Calu3 (cell line): Measurements from ENCODE around the gene EPO. TPM values are rescaled to one million over a fixed set of nuclear protein-coding genes. Genes with fewer than 3 reads are reported as not detected.

ENCODE experiments used
- BruUV-seq: library from RNA; stranded (reverse); fragments of 400-500 nt; replicated peaks from 2 replicates; lab custom pipeline; 2021; lab: Mats Ljungman, UMichigan
- CTCF ChIA-PET: fragments of 300-600 bp; sonication (Branson Sonifier 250); formaldehyde crosslinking; loops from one replicate; lab custom pipeline; 2022; ENCODE audit warnings: antibody characterized with exemption; lab: Charles Lee
- DNase-seq: peaks from one replicate; pipeline ENCODE4 v3.0.0; 2022
- H3K27ac Mint-ChIP-seq: one replicate; pipeline ENCODE4 v1.8.0; 2022; ENCODE audit warnings: mixed read lengths; ENCODE audit not compliant: unreplicated experiment
- H3K27me3 Mint-ChIP-seq: one replicate; pipeline ENCODE4 v1.8.0; 2022; ENCODE audit warnings: mixed read lengths; ENCODE audit not compliant: unreplicated experiment
- H3K36me3 Mint-ChIP-seq: one replicate; pipeline ENCODE4 v1.8.0; 2022; ENCODE audit warnings: mild to moderate bottlenecking, moderate library complexity, mixed read lengths; ENCODE audit not compliant: insufficient read depth, unreplicated experiment
- H3K4me1 Mint-ChIP-seq: one replicate; pipeline ENCODE4 v1.8.0; 2022; ENCODE audit warnings: mild to moderate bottlenecking, low read depth, mixed read lengths; ENCODE audit not compliant: unreplicated experiment
- H3K4me3 Mint-ChIP-seq: one replicate; pipeline ENCODE4 v1.8.0; 2022; ENCODE audit warnings: mild to moderate bottlenecking, low read depth, moderate library complexity, mixed read lengths; ENCODE audit not compliant: unreplicated experiment
- H3K9me3 Mint-ChIP-seq: one replicate; pipeline ENCODE4 v1.8.0; 2022; ENCODE audit warnings: low read depth, mixed read lengths; ENCODE audit not compliant: unreplicated experiment
- intact Hi-C: fragments of 100-400 bp; cut with micrococcal nuclease; formaldehyde crosslinking; loops from one replicate; pipeline ENCODE4 v1.10.0; 2022; ENCODE audit not compliant: unreplicated experiment
- total RNA-seq: library from RNA; stranded (reverse); gene quantifications from 2 replicates; pipeline ENCODE4 v1.2.3, GENCODE V29; 2022
- TF ChIP-seq, protein P1 (sequence below): fragments of 200-600 bp; IDR thresholded peaks from one replicate; pipeline ENCODE4 v1.8.0; 2022; ENCODE audit warnings: antibody characterized with exemption; ENCODE audit not compliant: unreplicated experiment

The EPO gene
- total RNA-seq, 1 experiment from 2014 or later, result not detected

DNA sequence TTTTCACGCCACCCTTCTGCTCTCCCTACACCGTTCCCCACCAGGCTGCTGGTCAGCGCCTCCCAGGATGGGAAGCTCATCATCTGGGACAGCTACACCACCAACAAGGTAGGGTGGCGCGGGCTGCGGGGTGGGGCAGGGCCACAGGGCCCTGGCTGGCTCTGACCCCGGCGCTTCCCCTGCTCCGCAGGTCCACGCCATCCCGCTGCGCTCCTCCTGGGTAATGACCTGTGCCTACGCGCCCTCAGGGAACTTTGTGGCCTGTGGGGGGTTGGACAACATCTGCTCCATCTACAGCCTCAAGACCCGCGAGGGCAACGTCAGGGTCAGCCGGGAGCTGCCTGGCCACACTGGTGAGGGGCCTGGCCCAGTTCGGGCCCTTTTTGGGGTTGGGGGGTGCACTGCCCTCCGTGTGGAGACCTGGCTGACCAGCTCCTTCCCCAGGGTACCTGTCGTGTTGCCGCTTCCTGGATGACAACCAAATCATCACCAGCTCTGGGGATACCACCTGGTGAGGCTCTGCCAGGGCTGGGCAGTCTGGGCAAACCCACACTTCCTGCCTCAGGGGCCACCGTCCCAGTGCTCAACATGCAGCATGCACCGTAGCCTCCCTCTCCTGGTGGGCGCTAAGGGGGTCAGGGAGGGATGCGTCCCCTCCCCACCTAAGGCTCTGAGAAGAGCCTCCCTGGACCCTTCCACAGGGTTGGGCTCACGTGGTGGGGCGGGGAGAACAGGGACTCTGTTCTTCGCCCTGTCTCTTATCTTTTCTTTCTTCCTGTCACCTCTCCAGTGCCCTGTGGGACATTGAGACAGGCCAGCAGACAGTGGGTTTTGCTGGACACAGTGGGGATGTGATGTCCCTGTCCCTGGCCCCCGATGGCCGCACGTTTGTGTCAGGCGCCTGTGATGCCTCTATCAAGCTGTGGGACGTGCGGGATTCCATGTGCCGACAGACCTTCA lies 42.7 kb upstream of the EPO start:
- Mint-ChIP-seq H3K4me3 (no peak overlapping the region), H3K9me3 (no peaks in the 10 kb centered on the region), H3K27ac (peak overlapping the region; percentile 50), H3K27me3 (no peaks in the 10 kb centered on the region), H3K36me3 (peaks cover 74% of the 10 kb centered on the region), H3K4me1 (no peaks in the 10 kb centered on the region)
- intact Hi-C loops, result no loop called here
- TF ChIP-seq, protein P1, sequence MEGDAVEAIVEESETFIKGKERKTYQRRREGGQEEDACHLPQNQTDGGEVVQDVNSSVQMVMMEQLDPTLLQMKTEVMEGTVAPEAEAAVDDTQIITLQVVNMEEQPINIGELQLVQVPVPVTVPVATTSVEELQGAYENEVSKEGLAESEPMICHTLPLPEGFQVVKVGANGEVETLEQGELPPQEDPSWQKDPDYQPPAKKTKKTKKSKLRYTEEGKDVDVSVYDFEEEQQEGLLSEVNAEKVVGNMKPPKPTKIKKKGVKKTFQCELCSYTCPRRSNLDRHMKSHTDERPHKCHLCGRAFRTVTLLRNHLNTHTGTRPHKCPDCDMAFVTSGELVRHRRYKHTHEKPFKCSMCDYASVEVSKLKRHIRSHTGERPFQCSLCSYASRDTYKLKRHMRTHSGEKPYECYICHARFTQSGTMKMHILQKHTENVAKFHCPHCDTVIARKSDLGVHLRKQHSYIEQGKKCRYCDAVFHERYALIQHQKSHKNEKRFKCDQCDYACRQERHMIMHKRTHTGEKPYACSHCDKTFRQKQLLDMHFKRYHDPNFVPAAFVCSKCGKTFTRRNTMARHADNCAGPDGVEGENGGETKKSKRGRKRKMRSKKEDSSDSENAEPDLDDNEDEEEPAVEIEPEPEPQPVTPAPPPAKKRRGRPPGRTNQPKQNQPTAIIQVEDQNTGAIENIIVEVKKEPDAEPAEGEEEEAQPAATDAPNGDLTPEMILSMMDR, result no peak
- CTCF ChIA-PET, result interaction anchor here (0.6 kb wide), 2 partner anchors 179 to 328 kb away, joined by 3 to 4 read pairs; no protein-coding TSS in a partner anchor
- no peak for DNase-seq
- no TSS peak for BruUV-seq

DNA sequence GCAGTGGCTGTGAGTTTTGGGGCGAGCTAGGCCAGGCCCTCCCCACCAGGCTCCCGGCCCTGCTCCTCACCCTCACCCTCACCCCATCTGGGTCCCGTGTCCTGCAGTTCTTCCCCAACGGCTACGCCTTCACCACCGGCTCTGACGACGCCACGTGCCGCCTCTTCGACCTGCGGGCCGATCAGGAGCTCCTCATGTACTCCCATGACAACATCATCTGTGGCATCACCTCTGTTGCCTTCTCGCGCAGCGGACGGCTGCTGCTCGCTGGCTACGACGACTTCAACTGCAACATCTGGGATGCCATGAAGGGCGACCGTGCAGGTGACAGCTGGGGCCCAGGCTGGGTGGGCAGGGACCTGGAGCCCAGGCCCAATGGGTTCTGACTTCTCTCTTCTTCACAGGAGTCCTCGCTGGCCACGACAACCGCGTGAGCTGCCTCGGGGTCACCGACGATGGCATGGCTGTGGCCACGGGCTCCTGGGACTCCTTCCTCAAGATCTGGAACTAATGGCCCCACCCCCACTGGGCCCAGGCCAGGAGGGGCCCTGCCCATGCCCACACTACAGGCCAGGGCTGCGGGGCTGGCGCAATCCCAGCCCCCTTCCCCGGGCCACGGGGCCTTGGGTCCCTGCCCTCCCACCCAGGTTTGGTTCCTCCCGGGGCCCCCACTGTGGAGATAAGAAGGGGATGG lies 41.8 kb upstream of the EPO start:
- BruUV-seq, result TSS peak; percentile 50
- H3K4me3 Mint-ChIP-seq, result no peak overlapping the region
- H3K27me3 Mint-ChIP-seq, result no peaks in the 10 kb centered on the region
- H3K9me3 Mint-ChIP-seq, result no peaks in the 10 kb centered on the region
- DNase-seq, result no peak
- H3K36me3 Mint-ChIP-seq, result peaks cover 76% of the 10 kb centered on the region
- TF ChIP-seq, protein P1, result no peak
- CTCF ChIA-PET, result no interaction called here
- H3K4me1 Mint-ChIP-seq, result no peaks in the 10 kb centered on the region
- intact Hi-C loops, result no loop called here
- H3K27ac Mint-ChIP-seq, result peak overlapping the region; percentile 50

DNA sequence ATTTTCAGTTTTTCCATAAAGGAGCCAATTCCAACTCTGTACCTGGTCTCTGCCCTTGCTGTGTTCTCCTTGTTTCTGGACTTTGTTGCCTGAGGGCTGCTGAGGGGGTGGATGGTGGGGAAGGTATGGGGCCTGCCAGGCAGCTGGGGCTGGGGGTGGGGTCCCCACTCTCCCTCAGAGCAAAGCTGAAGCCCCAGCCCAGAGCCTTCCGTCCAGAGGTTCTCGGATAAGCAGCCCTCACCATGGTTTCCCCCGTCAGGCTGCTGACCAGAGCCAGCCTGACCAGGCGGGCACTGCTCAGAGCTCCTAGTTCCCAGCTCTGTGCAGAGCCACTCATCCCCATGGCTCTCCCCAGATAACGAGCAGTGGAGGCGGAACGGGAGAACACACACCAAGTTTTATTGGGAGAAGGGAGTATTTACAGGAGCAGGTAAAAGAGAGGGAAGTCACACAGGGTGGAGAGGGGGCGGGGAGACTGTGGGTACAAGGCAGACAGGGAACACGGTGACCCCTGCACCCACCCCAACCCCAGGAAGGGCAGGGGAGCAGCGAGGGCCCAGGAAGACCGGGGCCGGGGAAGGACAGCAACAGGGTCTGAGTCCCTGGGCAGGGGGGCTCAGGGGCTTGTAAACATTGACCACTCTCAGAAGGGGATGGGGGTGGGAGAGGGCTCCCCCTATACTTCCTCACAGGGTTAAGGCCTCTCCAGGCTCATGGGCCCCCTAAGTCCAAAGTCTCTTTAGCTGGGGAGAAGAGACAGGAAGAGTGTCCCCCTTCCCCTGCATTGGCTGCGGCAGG lies 40.9 kb upstream of the EPO start:
- intact Hi-C loops, result no loop called here
- TF ChIP-seq, protein P1, result no peak
- no TSS peak for BruUV-seq
- CTCF ChIA-PET, result interaction anchor here (0.7 kb wide), 1 partner anchor 154 kb away, joined by 4 read pairs; no protein-coding TSS in a partner anchor
- Mint-ChIP-seq H3K27ac (no peak overlapping the region), H3K27me3 (no peaks in the 10 kb centered on the region), H3K4me3 (no peak overlapping the region), H3K9me3 (no peaks in the 10 kb centered on the region), H3K36me3 (peaks cover 68% of the 10 kb centered on the region), H3K4me1 (no peaks in the 10 kb centered on the region)
- no peak for DNase-seq
